Activated CD4-positive, alpha-beta T cell treated with anti-CD3 and anti-CD28 coated beads, Interleukin-2, amount 10 ng/mL, durations not matched to agents 24 days and 14 days (primary cell): ENCODE data around the gene IGF2BP3. TPM values are rescaled to one million over a fixed set of nuclear protein-coding genes. Genes with fewer than 3 reads are reported as not detected.
A peak's percentile ranks its signal among the peaks of the same experiment; 100 is the strongest.

ENCODE experiments used
- DNase-seq: peaks from one replicate; pipeline ENCODE4 v3.0.0; 2022
- H3K27ac Mint-ChIP-seq: one replicate; pipeline ENCODE4 v1.8.0; 2022; ENCODE audit warnings: mild to moderate bottlenecking, mixed read lengths
- H3K27me3 Mint-ChIP-seq: one replicate; pipeline ENCODE4 v1.8.0; 2022; ENCODE audit warnings: mixed read lengths
- H3K36me3 Mint-ChIP-seq: one replicate; pipeline ENCODE4 v1.8.0; 2022; ENCODE audit warnings: low read depth, mild to moderate bottlenecking, mixed read lengths
- H3K4me1 Mint-ChIP-seq: one replicate; pipeline ENCODE4 v1.8.0; 2021; ENCODE audit warnings: mixed read lengths
- H3K4me3 Mint-ChIP-seq: one replicate; pipeline ENCODE4 v1.8.0; 2022; ENCODE audit warnings: mild to moderate bottlenecking, moderate library complexity, mixed read lengths
- H3K9me3 Mint-ChIP-seq: one replicate; pipeline ENCODE4 v1.8.0; 2021; ENCODE audit warnings: mixed read lengths
- intact Hi-C: fragments of 100-400 bp; cut with micrococcal nuclease; formaldehyde crosslinking; loops from one replicate; pipeline ENCODE4 v1.15.1; 2023
- total RNA-seq: library from RNA; stranded (reverse); gene quantifications from 2 replicates; pipeline ENCODE4 v1.2.3, GENCODE V29; 2022

The IGF2BP3 gene
- total RNA-seq, 1 donor from 2014 or later: 2.2 TPM

DNA sequence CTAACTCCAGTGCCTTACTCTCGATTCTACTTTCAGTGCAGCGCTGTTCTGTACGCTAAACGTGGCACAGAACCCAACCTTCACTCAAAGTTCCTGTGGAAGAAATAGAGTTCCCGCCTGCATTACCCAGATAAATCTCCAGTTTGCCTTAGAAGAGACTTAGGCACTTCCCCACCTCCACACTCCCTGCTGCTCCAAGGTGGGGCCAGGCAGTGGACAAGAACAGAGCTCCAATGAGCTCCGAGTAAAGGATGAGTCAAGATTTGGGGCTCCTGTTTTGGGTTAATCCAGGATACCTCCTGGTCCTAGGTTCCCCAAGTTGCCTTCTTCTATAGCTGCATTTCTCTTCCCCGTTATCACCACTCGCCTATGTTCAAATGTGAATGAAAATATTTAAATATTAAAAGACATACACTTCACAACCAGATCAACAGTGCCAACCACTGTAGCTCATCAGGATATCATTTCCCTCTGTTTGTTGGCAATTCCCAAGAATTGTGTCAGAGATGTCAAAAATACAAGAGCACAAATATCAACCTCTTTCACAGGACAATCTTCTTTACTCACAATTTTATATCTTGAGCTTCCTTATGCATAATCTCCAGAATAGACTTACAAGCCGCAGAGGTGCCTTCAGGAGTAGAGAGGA is 123.1 kb downstream of the IGF2BP3 start:
- Mint-ChIP-seq H3K4me3 (peak overlapping the region; percentile 56), H3K27ac (peak overlapping the region; percentile 64), H3K36me3 (peaks cover 2% of the 10 kb centered on the region), H3K27me3 (peaks cover 24% of the 10 kb centered on the region), H3K9me3 (no peaks in the 10 kb centered on the region), H3K4me1 (peaks cover 28% of the 10 kb centered on the region)
- DNase-seq: peak; percentile 41
- intact Hi-C loops: loop anchor here (1.0 to 2.0 kb wide), 3 partner anchors 9 to 70 kb away; no protein-coding TSS in a partner anchor

DNA sequence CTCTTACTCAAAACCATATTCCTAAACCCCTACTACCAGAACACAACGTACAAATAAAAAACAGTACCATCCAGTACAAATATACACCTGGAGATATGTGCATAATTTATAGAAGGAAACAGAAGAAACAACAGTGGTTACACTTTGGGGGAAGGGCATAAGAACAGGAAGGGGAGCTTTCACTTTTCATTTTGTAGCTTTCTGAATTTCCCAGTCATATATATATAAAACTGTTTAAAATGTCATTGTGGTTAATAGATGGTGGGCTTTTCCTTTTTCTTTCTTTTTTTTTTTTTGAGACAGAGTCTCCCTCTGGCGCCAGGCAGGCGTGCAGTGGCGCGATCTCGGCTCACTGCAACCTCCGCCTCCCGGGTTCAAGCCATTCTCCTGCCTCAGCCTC is 124.0 kb downstream of the IGF2BP3 start:
- peak overlapping the region; percentile 80 for H3K4me3 Mint-ChIP-seq
- H3K36me3 Mint-ChIP-seq: peaks cover 2% of the 10 kb centered on the region
- peaks cover 26% of the 10 kb centered on the region for H3K4me1 Mint-ChIP-seq
- peak; percentile 65 for DNase-seq
- intact Hi-C loops: loop anchor here (2.0 kb wide), 2 partner anchors 58 to 70 kb away; no protein-coding TSS in a partner anchor
- no peaks in the 10 kb centered on the region for H3K9me3 Mint-ChIP-seq
- peaks cover 26% of the 10 kb centered on the region for H3K27me3 Mint-ChIP-seq
- H3K27ac Mint-ChIP-seq: peak overlapping the region; percentile 76

DNA sequence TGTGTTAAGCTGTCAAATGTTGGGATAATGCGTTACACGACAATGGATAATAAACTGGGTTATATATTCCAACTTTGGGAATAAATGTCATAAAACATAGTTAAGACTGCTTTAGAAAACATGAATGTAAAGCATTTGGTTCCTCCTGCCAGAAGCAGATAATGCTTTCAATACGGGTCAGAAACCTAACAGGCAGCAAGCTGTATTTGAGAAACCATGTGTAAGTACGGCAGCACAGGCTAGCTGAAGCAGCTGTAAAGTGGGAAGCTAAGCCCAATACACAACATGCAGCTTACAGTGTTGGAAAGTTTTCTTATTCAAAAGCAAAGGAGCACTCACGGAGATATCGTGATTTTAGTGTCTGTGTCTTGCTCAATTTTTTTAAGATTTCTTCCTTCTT is 124.7 kb downstream of the IGF2BP3 start:
- peak; percentile 51 for DNase-seq
- Mint-ChIP-seq H3K4me3 (peak overlapping the region; percentile 80), H3K9me3 (no peaks in the 10 kb centered on the region), H3K4me1 (peaks cover 26% of the 10 kb centered on the region), H3K36me3 (peaks cover 2% of the 10 kb centered on the region), H3K27ac (peak overlapping the region; percentile 76), H3K27me3 (peaks cover 21% of the 10 kb centered on the region)
- intact Hi-C loops: no loop called here

DNA sequence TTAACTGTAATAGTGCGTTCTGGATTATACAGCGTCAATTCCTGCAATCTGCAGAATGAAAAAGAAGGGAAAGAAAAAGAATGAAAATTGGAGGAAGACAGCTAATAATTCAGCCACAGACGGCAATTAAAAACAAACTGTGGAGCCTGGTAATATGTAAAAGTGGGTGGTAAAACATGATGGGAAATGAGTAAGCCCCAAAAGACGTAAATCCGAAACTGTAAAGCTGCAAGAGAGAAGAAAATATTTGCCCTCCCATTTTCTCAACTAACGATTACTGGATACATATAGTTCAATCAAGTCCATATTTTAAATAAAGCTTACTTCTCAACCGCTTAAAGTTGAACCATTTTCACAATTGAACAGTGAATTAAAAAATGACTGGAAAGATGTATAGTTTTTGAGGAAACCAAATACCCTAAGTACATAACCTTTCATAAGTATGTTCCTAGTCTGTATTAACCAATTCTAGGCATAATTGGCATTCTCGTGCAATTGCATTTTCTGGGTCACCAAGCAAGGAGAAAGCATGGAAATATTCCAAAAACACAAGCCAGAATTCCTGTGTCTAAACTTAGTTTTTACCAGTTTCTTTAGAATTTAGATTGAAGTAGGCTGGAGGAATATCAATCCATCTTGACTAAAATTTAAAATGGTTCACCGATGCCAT is 126.3 kb downstream of the IGF2BP3 start:
- Mint-ChIP-seq H3K36me3 (peaks cover 2% of the 10 kb centered on the region), H3K9me3 (no peaks in the 10 kb centered on the region), H3K27ac (no peak overlapping the region), H3K27me3 (peaks cover 22% of the 10 kb centered on the region), H3K4me1 (peaks cover 26% of the 10 kb centered on the region), H3K4me3 (no peak overlapping the region)
- intact Hi-C loops: no loop called here
- no peak for DNase-seq

DNA sequence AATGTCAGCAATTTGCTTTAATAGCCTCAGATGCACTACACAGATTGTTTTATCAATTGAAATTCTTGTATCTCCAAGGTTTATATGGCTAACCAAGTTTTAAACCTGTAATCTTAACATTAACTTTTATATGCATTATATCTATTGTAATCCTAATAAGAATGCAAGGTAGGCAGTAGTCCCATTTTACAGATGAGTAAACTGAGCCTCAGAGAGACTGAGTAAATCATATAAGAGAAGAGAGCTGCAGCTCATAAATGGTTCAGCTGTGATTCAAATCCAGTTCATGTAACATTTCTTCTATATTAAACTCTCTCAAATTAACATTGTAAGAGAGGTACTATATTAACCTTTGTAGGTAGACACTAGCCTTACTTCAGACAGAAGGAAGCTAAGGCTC is 127.2 kb downstream of the IGF2BP3 start:
- Mint-ChIP-seq H3K4me1 (peaks cover 26% of the 10 kb centered on the region), H3K27me3 (peaks cover 21% of the 10 kb centered on the region), H3K36me3 (peaks cover 2% of the 10 kb centered on the region), H3K9me3 (no peaks in the 10 kb centered on the region), H3K27ac (no peak overlapping the region), H3K4me3 (no peak overlapping the region)
- no peak for DNase-seq
- intact Hi-C loops: no loop called here

DNA sequence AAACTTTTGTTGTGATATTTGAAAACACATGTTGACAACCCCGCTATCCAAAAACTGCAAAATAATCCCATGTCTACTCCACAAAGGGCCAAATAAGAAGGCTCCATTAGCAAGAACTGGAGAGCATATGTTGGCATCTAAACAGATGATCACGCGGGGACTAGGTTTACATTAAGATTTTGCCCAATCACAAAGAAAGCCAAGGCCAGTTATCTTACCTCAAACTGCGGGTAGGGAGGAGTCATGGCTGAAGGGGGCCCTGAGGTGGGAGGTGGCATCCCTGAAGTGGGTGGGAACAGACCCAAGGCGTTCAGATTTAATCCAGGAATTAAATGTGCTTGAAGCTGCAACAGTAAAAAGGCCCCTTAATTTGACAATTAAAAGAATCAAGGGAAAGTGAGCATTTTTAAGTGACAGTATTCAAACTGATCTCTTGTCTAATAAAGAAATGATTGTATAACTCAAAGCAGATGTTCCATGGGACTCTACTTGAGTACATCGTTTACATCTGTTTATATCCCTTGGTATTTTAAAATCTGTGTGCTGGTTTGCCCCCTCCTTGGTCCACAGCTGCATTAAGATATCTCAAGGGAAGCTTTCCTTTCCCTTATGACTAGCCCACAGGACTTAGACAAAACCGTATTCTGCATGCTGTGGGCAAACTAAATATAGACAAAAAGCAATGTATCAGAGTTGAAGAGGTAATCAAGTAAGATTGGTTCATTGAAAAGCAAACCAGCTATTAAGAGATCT is 128.3 kb downstream of the IGF2BP3 start:
- Mint-ChIP-seq H3K27me3 (peaks cover 26% of the 10 kb centered on the region), H3K9me3 (no peaks in the 10 kb centered on the region), H3K4me1 (peaks cover 18% of the 10 kb centered on the region), H3K27ac (no peak overlapping the region), H3K4me3 (no peak overlapping the region), H3K36me3 (peaks cover 2% of the 10 kb centered on the region)
- peak; percentile 29 for DNase-seq
- intact Hi-C loops: no loop called here

DNA sequence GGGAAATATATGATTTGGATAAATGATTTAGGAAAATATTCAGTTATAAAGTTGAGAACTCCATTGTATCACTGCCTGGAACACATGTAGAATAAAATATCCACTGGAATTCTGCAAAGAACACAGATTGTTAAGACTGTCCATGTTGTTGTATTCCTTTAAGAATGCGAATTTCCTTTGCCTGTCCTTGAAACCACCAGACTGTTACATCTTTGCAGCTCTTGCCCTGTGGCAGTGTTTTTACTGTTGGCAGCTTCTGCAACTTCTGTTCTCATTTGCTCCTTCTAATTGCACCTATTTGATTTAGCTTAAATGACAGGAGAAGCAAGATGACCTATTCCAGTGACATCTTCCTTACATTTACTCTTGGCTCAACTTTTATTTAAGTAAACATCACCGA is 131.4 kb downstream of the IGF2BP3 start:
- intact Hi-C loops: no loop called here
- Mint-ChIP-seq H3K27ac (no peak overlapping the region), H3K4me1 (no peaks in the 10 kb centered on the region), H3K4me3 (no peak overlapping the region), H3K9me3 (no peaks in the 10 kb centered on the region), H3K27me3 (peaks cover 27% of the 10 kb centered on the region), H3K36me3 (no peaks in the 10 kb centered on the region)
- DNase-seq: peak; percentile 20

DNA sequence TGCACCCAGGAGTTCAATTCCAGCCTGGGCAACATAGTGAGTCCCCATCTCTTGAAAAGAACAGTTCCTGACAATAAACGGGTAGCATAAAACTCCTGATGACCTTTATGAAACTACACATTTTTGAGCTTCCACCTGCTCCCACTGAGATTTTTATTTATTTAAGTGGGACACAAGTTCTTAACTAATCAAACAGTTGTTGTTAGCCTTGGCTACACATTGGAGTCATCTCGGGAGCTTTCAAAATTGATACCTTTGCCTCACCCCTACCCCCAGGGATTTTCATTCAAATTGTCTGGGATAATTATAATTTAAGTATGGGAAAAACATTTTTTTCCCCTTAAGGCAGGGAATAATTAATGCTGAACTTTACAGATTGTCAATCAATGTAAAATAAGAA is 131.9 kb downstream of the IGF2BP3 start:
- Mint-ChIP-seq H3K9me3 (no peaks in the 10 kb centered on the region), H3K4me1 (no peaks in the 10 kb centered on the region), H3K36me3 (no peaks in the 10 kb centered on the region), H3K27ac (no peak overlapping the region), H3K27me3 (peaks cover 25% of the 10 kb centered on the region), H3K4me3 (no peak overlapping the region)
- intact Hi-C loops: no loop called here
- DNase-seq: no peak

DNA sequence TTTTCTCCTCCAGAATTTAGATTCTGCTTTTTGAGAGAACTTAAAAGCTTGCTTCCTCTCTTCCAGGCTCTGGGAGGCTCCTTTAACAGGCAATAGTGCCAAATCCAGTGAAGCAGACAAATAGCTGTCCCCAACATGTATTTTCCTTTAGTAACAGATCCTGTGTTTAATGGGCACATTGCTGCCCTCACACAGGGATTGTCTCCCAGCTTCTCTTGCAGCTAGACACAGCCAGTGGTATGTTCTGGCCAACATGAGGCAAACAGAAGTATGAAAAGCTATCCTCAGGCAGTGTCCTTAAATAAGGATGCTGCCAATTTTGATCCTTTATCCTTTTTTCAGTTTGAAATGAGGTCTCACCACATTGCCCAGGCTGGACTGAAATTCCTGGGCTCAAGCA is 132.9 kb downstream of the IGF2BP3 start:
- DNase-seq: peak; percentile 44
- Mint-ChIP-seq H3K36me3 (no peaks in the 10 kb centered on the region), H3K27me3 (peaks cover 26% of the 10 kb centered on the region), H3K4me3 (no peak overlapping the region), H3K4me1 (no peaks in the 10 kb centered on the region), H3K9me3 (no peaks in the 10 kb centered on the region), H3K27ac (no peak overlapping the region)
- intact Hi-C loops: no loop called here

DNA sequence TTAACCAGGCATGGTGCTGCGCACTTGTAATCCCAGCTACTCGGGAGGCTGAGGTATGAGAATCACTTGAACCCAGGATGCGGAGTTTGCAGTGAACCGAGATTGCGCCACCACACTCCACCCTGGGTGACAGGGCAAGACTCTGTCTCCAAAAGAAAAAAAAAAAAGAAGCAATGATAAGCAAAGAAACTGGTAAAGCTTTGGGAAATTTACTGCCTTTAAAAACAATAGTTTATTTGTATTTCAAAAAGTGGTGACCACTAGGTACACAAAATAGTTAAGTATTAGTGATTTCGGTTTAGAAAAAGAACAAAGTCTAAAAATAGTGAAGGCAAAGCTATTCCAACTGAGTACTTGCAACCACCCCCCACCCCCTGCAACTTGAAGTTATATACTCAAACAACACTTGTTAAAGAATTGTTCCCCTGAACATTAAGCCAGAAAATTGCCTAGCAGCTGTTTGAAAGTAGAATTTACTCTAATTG is 133.4 kb downstream of the IGF2BP3 start:
- H3K9me3 Mint-ChIP-seq: no peaks in the 10 kb centered on the region
- H3K36me3 Mint-ChIP-seq: no peaks in the 10 kb centered on the region
- DNase-seq: peak; percentile 29
- H3K27me3 Mint-ChIP-seq: peaks cover 25% of the 10 kb centered on the region
- H3K27ac Mint-ChIP-seq: no peak overlapping the region
- intact Hi-C loops: no loop called here
- no peaks in the 10 kb centered on the region for H3K4me1 Mint-ChIP-seq
- no peak overlapping the region for H3K4me3 Mint-ChIP-seq

DNA sequence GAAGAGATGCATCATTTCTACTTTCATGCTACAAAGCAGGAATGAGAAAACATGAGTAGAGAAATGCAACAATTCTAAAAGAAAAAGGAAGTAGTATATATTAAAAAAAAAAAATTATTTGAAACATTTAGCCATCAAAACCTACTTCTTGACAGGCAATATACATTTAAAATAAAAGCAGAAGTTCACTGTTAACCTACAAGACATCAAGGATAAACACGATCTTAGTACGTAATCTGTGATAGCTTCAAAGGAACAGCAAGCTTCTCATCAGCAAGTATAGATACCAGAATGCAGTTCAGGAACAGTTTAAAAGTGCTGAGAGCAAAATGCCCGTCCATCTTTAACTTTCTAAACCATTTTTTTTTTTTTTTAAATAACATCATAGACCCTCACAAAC is 134.2 kb downstream of the IGF2BP3 start:
- Mint-ChIP-seq H3K4me3 (no peak overlapping the region), H3K9me3 (no peaks in the 10 kb centered on the region), H3K27ac (no peak overlapping the region), H3K4me1 (no peaks in the 10 kb centered on the region), H3K36me3 (no peaks in the 10 kb centered on the region), H3K27me3 (peaks cover 23% of the 10 kb centered on the region)
- no peak for DNase-seq
- intact Hi-C loops: no loop called here

DNA sequence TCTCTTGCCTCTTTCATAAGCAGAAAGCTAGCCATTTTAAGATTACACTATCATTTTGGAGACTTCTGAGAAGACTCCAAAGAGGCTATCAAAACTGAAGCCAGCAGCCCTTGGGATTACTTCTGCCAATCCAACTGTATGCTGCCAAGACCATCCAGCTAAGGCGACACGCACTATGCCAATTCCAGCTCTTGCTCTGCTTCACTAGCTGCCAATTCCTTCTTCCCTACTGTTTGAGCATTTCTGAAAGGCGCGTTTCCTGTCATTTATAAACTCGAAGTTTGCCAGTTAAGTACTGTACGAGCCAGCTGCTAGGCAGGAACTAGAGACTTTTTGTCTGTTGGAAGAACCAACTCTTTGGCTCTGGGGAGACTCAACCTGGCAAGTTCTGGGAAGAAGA is 134.7 kb downstream of the IGF2BP3 start:
- peaks cover 23% of the 10 kb centered on the region for H3K27me3 Mint-ChIP-seq
- H3K9me3 Mint-ChIP-seq: no peaks in the 10 kb centered on the region
- no peaks in the 10 kb centered on the region for H3K36me3 Mint-ChIP-seq
- H3K27ac Mint-ChIP-seq: no peak overlapping the region
- peak; percentile 43 for DNase-seq
- no peak overlapping the region for H3K4me3 Mint-ChIP-seq
- no peaks in the 10 kb centered on the region for H3K4me1 Mint-ChIP-seq
- intact Hi-C loops: no loop called here

DNA sequence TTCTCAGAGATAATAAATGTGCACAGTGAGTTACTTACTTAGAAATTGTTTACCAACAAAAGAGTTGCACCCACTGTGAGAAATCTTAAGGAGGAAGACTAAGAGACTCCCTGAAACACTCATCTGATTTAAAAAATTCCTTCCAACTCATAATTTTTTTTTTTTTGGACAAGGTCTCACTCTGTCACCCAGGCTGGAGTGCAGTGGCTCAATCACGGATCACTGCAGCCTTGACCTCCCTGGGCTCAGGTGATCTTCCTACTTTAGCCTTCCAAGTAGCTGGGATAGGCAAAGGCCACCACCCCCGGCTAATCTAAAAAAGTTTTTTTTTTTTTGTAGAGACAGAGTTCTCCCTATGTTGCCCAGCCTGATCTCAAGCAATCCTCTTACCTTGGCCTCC is 135.2 kb downstream of the IGF2BP3 start:
- DNase-seq: peak; percentile 20
- Mint-ChIP-seq H3K9me3 (no peaks in the 10 kb centered on the region), H3K4me1 (no peaks in the 10 kb centered on the region), H3K4me3 (no peak overlapping the region), H3K27me3 (peaks cover 23% of the 10 kb centered on the region), H3K27ac (no peak overlapping the region), H3K36me3 (no peaks in the 10 kb centered on the region)
- intact Hi-C loops: no loop called here

DNA sequence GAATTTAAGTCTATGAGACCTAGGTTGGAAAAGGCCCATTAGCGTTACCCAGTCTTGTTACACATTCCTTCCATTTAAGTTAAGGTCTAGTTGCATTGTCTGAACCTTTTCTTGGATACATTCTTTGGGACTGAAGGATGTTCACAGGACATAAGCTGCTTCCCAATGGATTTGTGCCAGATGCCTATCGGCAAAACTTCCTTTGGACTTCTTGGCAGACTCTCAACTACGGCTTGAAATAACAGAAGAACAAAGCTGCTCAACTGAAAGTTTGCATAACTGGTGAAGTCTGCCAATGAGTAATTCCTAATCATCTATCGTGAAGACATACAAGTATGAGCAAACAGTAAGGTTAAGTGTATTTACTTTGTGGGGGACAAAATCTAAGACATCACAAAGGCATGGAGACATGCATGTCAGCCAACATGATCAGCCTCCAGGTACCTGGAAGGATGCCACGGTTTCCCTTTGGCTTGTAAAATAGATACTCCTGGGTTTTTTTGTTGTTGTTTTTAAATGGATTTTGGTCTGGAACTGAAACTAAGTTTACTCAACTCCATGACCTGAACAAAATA is 135.7 kb downstream of the IGF2BP3 start:
- intact Hi-C loops: no loop called here
- peak; percentile 31 for DNase-seq
- H3K27me3 Mint-ChIP-seq: peaks cover 23% of the 10 kb centered on the region
- H3K9me3 Mint-ChIP-seq: no peaks in the 10 kb centered on the region
- H3K27ac Mint-ChIP-seq: no peak overlapping the region
- no peaks in the 10 kb centered on the region for H3K4me1 Mint-ChIP-seq
- no peak overlapping the region for H3K4me3 Mint-ChIP-seq
- H3K36me3 Mint-ChIP-seq: no peaks in the 10 kb centered on the region
